GM20000 (cell line): ENCODE results near the gene BRME1.
"Not testable (repeated sequence)": the region's sequence is repeated elsewhere in the genome, so short reads cannot be mapped to it uniquely, and the experiment has no call there.

ENCODE experiments used
- DNase-seq: peaks from one replicate; pipeline ENCODE4 v3.0.0; 2012; ENCODE audit warnings: low spot score
- TF ChIP-seq, protein P1 (sequence below): IDR thresholded peaks from 2 replicates; pipeline ENCODE4 v1.5.1; 2012; ENCODE audit warnings: mild to moderate bottlenecking, control low read depth; ENCODE audit errors: extremely low read depth, missing control alignments

Gene BRME1

DNA sequence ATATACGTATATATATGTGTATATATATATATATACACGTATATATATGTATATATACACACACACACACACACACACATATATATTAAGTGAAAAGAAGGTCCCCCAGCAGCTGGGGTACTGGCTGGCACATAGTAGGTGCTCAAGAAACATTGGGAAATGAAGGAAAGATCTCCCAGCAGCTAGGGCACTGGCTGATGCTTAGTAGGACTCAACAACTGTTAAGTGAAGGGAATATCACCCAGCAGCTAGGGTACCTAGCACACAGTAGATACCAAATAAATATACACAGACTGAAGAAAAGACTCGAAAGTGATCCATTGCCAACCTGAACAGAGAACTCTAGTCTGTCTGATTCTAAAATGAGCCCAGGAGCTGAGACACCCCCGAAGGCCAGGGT lies 20.1 kb upstream of the BRME1 start:
- TF ChIP-seq, protein P1, sequence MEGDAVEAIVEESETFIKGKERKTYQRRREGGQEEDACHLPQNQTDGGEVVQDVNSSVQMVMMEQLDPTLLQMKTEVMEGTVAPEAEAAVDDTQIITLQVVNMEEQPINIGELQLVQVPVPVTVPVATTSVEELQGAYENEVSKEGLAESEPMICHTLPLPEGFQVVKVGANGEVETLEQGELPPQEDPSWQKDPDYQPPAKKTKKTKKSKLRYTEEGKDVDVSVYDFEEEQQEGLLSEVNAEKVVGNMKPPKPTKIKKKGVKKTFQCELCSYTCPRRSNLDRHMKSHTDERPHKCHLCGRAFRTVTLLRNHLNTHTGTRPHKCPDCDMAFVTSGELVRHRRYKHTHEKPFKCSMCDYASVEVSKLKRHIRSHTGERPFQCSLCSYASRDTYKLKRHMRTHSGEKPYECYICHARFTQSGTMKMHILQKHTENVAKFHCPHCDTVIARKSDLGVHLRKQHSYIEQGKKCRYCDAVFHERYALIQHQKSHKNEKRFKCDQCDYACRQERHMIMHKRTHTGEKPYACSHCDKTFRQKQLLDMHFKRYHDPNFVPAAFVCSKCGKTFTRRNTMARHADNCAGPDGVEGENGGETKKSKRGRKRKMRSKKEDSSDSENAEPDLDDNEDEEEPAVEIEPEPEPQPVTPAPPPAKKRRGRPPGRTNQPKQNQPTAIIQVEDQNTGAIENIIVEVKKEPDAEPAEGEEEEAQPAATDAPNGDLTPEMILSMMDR: no peak
- DNase-seq: no peak

DNA sequence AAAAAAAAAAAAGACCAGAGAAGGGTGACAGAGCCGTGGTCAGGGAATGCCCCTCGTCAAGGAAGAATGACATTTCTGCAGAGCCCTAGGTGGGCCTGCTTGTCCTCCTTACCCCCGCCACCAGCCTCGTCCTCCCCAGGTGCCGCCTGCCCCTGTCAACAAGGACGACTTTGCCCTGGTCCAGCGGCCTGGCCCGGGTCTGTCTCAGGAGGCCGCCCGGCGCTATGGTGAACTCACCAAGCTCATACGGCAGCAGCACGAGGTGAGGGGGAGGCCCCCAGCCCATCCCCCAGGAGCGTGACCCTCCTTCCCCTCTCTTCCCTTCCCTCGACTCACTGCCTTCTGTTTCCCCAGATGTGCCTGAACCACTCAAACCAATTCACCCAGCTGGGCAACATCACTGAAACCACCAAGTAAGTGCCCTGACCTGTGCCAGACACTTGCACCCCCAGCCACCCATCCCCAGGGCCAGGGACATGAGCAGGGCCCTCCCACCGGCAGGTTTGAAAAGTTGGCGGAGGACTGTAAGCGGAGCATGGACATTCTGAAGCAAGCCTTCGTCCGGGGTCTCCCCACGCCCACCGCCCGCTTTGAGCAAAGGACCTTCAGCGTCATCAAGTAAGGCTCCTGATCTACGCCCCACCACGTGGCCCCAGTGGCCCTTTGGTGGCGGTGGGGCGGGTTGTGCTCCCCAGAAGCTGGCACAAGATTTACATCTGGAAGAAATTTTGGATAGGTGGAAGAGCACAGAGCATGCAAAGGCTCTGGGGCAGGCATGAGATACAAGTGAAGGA lies 17.5 kb upstream of the BRME1 start:
- TF ChIP-seq, protein P1: no peak
- DNase-seq: no peak

DNA sequence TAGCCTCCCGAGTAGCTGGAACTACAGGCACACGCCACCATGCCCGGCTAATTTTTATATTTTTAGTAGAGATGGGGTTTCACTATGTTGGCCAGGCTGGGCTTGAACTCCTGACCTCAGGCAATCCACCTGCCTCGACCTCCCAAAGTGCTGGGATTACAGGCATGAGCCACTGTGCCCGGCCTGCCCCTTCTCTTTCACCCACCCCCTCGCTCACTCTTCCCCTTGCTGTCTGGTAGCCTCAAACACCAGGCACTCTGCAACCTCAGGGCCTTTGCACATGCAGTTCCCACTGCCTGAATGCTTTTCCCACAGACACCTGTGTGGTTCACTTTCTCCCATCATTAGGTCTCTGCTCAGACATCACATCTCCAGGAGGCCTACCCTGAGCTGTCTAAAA lies 16.2 kb upstream of the BRME1 start:
- not testable (repeated sequence) for DNase-seq

DNA sequence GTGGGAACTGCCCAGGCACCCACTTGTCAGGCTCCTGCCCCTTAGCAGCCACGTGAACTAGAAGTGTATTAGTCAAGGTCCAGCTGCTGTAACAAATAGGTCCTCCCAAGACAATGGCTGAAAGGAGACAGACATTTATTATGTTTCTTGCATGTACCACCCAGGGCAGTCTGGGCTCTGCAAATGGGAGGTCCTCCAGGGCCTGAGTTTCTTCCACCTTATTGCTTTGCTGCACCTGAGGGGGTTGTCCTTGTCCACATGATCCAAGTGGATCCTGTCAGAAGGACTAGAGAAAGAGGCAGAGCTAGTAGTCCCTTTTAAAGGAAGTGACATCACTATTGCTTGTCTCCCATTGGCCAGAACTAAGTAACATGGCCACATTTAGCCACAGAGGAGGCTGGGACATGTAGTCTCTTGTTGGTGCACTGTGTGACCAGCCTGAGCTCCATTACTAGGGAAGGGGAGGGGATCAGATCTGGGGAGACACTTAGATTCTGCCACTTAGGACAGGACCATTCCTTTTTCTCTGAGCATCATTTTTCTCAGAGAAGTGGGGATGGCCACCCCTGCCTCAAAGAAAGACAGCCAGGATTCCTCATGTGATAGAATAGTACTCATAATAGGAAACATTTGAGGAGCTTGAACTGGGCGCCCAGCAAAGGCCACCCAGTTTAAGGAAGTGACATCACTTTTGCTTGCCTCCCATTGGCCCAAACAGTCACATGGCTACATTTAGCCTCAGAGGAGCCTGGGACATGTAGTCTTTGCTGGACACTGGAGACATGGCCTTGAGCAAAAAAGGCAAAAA lies 15.2 kb upstream of the BRME1 start:
- TF ChIP-seq, protein P1: no peak
- DNase-seq: peak; percentile 74

DNA sequence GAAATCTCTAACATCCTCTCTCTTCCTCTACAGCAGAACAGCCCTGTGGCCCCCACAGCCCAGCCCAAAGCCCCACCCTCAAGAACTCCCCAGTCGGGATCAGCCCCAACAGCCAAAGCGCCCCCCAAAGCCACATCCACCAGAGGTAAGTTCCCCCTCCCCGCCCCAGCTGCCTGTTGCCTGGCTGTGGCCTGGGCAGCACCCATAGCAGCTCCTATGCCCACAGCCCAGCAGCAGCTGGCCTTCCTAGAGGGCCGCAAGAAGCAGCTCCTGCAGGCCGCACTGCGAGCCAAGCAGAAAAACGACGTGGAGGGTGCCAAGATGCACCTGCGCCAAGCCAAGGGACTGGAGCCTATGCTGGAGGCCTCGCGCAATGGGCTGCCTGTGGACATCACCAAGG lies 14.6 kb upstream of the BRME1 start:
- no peak for DNase-seq
- TF ChIP-seq, protein P1: no peak

DNA sequence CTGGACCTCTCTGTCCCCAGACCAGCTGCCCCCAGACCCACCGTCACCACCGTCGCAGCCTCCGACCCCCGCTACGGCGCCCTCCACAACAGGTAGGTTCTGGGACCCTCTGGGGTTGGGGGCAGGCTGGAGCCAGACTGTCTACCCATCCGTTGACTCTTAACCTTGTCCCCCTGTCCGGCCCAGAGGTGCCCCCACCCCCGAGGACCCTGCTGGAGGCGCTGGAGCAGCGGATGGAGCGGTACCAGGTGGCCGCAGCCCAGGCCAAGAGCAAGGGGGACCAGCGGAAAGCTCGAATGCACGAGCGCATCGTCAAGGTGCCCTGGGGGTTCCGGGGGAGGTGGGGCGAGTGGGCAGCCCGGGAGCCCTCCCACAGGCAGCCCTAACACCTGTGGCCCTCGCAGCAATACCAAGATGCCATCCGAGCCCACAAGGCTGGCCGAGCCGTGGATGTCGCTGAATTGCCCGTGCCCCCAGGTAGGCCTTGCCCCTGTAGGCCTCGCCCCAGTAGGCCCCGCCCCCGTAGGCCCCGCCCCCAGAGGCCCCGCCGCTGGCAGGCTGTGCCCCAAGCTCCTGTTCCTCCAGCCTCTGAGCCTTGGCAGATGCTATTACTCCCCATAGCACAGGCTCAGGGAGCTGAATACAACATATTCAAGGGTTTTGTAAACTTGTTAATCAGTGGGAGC lies 13.0 kb upstream of the BRME1 start:
- TF ChIP-seq, protein P1: no peak
- peak; percentile 6 for DNase-seq

DNA sequence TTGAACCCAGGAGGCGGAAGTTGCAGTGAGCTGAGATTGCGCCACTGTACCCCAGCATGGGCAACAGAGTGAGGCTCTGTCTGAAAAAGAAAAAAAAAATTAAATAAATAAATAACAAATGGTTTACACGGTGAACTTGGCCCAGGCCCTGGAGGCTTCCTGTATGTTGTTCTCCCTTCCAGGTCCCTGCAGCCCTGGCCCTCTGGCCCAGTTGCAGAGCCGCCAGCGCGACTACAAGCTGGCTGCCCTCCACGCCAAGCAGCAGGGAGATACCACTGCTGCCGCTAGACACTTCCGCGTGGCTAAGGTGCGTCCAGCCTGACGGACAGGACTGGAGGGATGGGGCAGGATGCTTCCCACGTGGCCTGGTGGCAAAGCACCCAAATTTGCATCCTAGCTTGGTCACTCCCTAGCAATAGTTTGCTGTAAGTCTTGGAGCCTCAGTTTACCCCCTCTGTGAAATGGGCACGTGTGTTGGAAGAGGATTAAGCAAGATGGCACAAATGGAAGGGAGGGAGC lies 12.0 kb upstream of the BRME1 start:
- no peak for DNase-seq
- TF ChIP-seq, protein P1: no peak
